ENCODE data around the gene ZFP69B. TPM values are rescaled to one million over a fixed set of nuclear protein-coding genes. Genes with fewer than 3 reads are reported as not detected.

The ZFP69B gene
- total and polyA plus RNA-seq, 2 experiments from 2014 or later = 5.2 to 10.8 TPM

DNA sequence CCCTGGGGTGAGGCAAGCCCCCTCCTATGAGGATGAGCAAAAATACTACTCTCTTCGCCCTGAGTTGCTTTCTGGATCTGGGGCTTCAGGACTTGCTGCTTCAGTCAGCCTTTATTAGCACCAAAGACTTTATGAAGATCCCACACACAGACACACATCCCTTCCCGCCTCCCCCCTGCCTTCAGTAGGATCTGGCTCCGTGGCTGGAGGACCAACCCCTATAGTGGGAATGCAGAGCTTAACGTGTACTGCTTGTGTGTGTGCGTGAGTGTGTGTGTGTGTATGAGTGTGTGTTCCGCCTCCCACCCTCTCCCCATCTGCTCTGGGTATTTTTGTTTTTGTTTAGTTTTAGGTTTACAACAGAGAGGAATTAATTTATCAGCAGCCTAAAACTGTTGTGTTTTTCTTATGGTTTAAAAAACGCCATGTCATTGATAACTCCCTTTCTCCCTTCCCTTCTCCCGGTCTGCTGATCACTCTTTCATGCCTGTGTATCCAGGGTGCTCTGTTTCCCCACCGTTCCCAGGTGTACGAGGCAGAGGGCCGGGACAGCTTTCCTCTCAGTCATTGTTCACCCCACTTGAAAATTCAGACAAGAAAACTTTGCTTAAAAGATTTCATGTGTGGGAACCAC is 27.5 kb upstream of the ZFP69B start:
- no peaks in the 10 kb centered on the region for H4K20me1 ChIP-seq (replicated peaks; ENCODE audit: insufficient read depth)
- H3K27ac ChIP-seq (ENCODE audit: low read depth) = no peak overlapping the region
- no peak overlapping the region for H2AFZ ChIP-seq
- no peak overlapping the region for H3K4me2 ChIP-seq
- H3K27me3 ChIP-seq (ENCODE audit: insufficient read depth) = no peaks in the 10 kb centered on the region
- no peaks in the 10 kb centered on the region for H3K4me1 ChIP-seq (ENCODE audit: insufficient read depth)
- ATAC-seq (no peak), DNase-seq (ENCODE audit: low spot score) (no peak)
- Mint-ChIP-seq H3K36me3 (ENCODE audit: low read depth) (no peaks in the 10 kb centered on the region), H3K4me1 (peaks cover 4% of the 10 kb centered on the region), H3K4me3 (no peak overlapping the region), H3K27me3 (ENCODE audit: insufficient read depth, low read depth, poor library complexity) (peaks cover 2% of the 10 kb centered on the region), H3K27ac (peak overlapping the region; percentile 74; the same call in 1 of the 2 replicates), H3K9me3 (no peaks in the 10 kb centered on the region)
- no peak for TF ChIP-seq JUNB (IDR thresholded peaks at IDR 0.05; ENCODE audit: unreplicated experiment)
- TF ChIP-seq, protein P1, sequence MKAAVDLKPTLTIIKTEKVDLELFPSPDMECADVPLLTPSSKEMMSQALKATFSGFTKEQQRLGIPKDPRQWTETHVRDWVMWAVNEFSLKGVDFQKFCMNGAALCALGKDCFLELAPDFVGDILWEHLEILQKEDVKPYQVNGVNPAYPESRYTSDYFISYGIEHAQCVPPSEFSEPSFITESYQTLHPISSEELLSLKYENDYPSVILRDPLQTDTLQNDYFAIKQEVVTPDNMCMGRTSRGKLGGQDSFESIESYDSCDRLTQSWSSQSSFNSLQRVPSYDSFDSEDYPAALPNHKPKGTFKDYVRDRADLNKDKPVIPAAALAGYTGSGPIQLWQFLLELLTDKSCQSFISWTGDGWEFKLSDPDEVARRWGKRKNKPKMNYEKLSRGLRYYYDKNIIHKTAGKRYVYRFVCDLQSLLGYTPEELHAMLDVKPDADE (IDR thresholded peaks at IDR 0.05) = no peak
- TF ChIP-seq CREB1 (CRISPR knock-in tag; IDR thresholded peaks at IDR 0.05; ENCODE audit: low read depth) = no peak
- TF ChIP-seq EZH2phosphoT487 (IDR thresholded peaks at IDR 0.05; ENCODE audit: unreplicated experiment) = no peak
- TF ChIP-seq, protein P2, sequence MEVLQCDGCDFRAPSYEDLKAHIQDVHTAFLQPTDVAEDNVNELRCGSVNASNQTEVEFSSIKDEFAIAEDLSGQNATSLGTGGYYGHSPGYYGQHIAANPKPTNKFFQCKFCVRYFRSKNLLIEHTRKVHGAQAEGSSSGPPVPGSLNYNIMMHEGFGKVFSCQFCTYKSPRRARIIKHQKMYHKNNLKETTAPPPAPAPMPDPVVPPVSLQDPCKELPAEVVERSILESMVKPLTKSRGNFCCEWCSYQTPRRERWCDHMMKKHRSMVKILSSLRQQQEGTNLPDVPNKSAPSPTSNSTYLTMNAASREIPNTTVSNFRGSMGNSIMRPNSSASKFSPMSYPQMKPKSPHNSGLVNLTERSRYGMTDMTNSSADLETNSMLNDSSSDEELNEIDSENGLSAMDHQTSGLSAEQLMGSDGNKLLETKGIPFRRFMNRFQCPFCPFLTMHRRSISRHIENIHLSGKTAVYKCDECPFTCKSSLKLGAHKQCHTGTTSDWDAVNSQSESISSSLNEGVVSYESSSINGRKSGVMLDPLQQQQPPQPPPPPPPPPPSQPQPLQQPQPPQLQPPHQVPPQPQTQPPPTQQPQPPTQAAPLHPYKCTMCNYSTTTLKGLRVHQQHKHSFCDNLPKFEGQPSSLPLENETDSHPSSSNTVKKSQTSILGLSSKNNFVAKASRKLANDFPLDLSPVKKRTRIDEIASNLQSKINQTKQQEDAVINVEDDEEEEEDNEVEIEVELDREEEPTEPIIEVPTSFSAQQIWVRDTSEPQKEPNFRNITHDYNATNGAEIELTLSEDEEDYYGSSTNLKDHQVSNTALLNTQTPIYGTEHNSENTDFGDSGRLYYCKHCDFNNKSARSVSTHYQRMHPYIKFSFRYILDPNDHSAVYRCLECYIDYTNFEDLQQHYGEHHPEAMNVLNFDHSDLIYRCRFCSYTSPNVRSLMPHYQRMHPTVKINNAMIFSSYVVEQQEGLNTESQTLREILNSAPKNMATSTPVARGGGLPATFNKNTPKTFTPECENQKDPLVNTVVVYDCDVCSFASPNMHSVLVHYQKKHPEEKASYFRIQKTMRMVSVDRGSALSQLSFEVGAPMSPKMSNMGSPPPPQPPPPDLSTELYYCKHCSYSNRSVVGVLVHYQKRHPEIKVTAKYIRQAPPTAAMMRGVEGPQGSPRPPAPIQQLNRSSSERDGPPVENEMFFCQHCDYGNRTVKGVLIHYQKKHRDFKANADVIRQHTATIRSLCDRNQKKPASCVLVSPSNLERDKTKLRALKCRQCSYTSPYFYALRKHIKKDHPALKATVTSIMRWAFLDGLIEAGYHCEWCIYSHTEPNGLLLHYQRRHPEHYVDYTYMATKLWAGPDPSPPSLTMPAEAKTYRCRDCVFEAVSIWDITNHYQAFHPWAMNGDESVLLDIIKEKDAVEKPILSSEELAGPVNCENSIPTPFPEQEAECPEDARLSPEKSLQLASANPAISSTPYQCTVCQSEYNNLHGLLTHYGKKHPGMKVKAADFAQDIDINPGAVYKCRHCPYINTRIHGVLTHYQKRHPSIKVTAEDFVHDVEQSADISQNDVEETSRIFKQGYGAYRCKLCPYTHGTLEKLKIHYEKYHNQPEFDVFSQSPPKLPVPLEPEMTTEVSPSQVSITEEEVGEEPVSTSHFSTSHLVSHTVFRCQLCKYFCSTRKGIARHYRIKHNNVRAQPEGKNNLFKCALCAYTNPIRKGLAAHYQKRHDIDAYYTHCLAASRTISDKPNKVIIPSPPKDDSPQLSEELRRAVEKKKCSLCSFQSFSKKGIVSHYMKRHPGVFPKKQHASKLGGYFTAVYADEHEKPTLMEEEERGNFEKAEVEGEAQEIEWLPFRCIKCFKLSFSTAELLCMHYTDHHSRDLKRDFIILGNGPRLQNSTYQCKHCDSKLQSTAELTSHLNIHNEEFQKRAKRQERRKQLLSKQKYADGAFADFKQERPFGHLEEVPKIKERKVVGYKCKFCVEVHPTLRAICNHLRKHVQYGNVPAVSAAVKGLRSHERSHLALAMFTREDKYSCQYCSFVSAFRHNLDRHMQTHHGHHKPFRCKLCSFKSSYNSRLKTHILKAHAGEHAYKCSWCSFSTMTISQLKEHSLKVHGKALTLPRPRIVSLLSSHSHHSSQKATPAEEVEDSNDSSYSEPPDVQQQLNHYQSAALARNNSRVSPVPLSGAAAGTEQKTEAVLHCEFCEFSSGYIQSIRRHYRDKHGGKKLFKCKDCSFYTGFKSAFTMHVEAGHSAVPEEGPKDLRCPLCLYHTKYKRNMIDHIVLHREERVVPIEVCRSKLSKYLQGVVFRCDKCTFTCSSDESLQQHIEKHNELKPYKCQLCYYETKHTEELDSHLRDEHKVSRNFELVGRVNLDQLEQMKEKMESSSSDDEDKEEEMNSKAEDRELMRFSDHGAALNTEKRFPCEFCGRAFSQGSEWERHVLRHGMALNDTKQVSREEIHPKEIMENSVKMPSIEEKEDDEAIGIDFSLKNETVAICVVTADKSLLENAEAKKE (CRISPR knock-in tag; IDR thresholded peaks at IDR 0.05) = no peak
- TF ChIP-seq POLR2AphosphoS5 (IDR thresholded peaks at IDR 0.05; ENCODE audit: low read depth) = no peak
- TF ChIP-seq NANOG (IDR thresholded peaks at IDR 0.05; ENCODE audit: borderline replicate concordance) = no peak
- TF ChIP-seq ZNF331 (CRISPR knock-in tag; IDR thresholded peaks at IDR 0.05; ENCODE audit: low read depth) = no peak
- TF ChIP-seq, protein P3, sequence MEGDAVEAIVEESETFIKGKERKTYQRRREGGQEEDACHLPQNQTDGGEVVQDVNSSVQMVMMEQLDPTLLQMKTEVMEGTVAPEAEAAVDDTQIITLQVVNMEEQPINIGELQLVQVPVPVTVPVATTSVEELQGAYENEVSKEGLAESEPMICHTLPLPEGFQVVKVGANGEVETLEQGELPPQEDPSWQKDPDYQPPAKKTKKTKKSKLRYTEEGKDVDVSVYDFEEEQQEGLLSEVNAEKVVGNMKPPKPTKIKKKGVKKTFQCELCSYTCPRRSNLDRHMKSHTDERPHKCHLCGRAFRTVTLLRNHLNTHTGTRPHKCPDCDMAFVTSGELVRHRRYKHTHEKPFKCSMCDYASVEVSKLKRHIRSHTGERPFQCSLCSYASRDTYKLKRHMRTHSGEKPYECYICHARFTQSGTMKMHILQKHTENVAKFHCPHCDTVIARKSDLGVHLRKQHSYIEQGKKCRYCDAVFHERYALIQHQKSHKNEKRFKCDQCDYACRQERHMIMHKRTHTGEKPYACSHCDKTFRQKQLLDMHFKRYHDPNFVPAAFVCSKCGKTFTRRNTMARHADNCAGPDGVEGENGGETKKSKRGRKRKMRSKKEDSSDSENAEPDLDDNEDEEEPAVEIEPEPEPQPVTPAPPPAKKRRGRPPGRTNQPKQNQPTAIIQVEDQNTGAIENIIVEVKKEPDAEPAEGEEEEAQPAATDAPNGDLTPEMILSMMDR (conservative IDR thresholded peaks at IDR 0.05; ENCODE audit: low read depth in 2 of 2) = no peak
- TF ChIP-seq ZNF114 (CRISPR knock-in tag; IDR thresholded peaks at IDR 0.05) = no peak
- TF ChIP-seq EZH2 (IDR thresholded peaks at IDR 0.05; ENCODE audit: low read depth, unreplicated experiment) = no peak
- TF ChIP-seq, protein P4, sequence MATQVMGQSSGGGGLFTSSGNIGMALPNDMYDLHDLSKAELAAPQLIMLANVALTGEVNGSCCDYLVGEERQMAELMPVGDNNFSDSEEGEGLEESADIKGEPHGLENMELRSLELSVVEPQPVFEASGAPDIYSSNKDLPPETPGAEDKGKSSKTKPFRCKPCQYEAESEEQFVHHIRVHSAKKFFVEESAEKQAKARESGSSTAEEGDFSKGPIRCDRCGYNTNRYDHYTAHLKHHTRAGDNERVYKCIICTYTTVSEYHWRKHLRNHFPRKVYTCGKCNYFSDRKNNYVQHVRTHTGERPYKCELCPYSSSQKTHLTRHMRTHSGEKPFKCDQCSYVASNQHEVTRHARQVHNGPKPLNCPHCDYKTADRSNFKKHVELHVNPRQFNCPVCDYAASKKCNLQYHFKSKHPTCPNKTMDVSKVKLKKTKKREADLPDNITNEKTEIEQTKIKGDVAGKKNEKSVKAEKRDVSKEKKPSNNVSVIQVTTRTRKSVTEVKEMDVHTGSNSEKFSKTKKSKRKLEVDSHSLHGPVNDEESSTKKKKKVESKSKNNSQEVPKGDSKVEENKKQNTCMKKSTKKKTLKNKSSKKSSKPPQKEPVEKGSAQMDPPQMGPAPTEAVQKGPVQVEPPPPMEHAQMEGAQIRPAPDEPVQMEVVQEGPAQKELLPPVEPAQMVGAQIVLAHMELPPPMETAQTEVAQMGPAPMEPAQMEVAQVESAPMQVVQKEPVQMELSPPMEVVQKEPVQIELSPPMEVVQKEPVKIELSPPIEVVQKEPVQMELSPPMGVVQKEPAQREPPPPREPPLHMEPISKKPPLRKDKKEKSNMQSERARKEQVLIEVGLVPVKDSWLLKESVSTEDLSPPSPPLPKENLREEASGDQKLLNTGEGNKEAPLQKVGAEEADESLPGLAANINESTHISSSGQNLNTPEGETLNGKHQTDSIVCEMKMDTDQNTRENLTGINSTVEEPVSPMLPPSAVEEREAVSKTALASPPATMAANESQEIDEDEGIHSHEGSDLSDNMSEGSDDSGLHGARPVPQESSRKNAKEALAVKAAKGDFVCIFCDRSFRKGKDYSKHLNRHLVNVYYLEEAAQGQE (IDR thresholded peaks at IDR 0.05; ENCODE audit: unreplicated experiment) = no peak
- no peak for TF ChIP-seq STAT1 (IDR thresholded peaks at IDR 0.05; ENCODE audit: unreplicated experiment)
- H3F3A ChIP-seq (replicated peaks; ENCODE audit: low read depth) = no peaks in the 10 kb centered on the region
- H3K9me2 ChIP-seq (ENCODE audit: insufficient read depth) = no peaks in the 10 kb centered on the region
- H3K36me3 ChIP-seq (ENCODE audit: insufficient read depth) = no peaks in the 10 kb centered on the region
- H3K4me3 ChIP-seq = no peak overlapping the region
- H3K79me2 ChIP-seq (replicated peaks; ENCODE audit: insufficient read depth) = no peaks in the 10 kb centered on the region

Data from GM23338 (cell line).